ENCODE data around the gene TNFAIP2. TPM values are rescaled to one million over a fixed set of nuclear protein-coding genes. Genes with fewer than 3 reads are reported as not detected.

Gene TNFAIP2
- total and polyA plus RNA-seq, 4 donors, result 65.6 to 519 (median 226) TPM

- H3K9me3 ChIP-seq (ENCODE audit: control insufficient read depth in 4 of 4, insufficient read depth in 3 of 4, low read length in 3 of 4), result no peaks in the 10 kb centered on the region
- H3K4me3 ChIP-seq, result no peak overlapping the region
- no peak overlapping the region for H3K27ac ChIP-seq (ENCODE audit: low read depth in 1 of 2, low read length in 1 of 2)
- H3K27me3 ChIP-seq (ENCODE audit: control insufficient read depth in 3 of 3, insufficient read depth in 3 of 3, low read length in 2 of 3), result peaks cover 0 to 8% (median 0%) of the 10 kb centered on the region in 3 donors
- 95 to 98% methylated on average over 16 of the region's 16 CpGs for WGBS, 2 donors
- ATAC-seq (ENCODE audit: insufficient read depth, low FRiP score) (no peak), DNase-seq (no peak)
- H3K36me3 ChIP-seq (ENCODE audit: control insufficient read depth in 4 of 4, insufficient read depth in 4 of 4, low read length in 4 of 4), result peaks cover 0 to 30% (median 3%) of the 10 kb centered on the region in 4 donors
- TF ChIP-seq CTCF (IDR thresholded peaks at IDR 0.05; ENCODE audit: control extremely low read depth, extremely low read depth), result no peak
- peaks cover 0 to 33% (median 7%) of the 10 kb centered on the region in 5 donors for H3K4me1 ChIP-seq (ENCODE audit: control insufficient read depth in 5 of 5, insufficient read depth in 5 of 5, low read length in 5 of 5)
- H3K9ac ChIP-seq (ENCODE audit: insufficient read depth in 1 of 2, low read length in 2 of 2), result no peak overlapping the region
These were observed 4.8 kb downstream of the TNFAIP2 start for GRCh38 chr14:103127861-103128598.

- no peak for DNase-seq
- H3K4me3 ChIP-seq, result no peak overlapping the region
- no peak overlapping the region for H3K9ac ChIP-seq (ENCODE audit: insufficient read depth in 1 of 2, low read length in 2 of 2)
- peaks cover 0 to 37% (median 6%) of the 10 kb centered on the region in 4 donors for H3K36me3 ChIP-seq (ENCODE audit: control insufficient read depth in 4 of 4, insufficient read depth in 4 of 4, low read length in 4 of 4)
- peaks cover 0 to 8% (median 0%) of the 10 kb centered on the region in 3 donors for H3K27me3 ChIP-seq (ENCODE audit: control insufficient read depth in 3 of 3, insufficient read depth in 3 of 3, low read length in 2 of 3)
- peaks cover 0 to 30% (median 7%) of the 10 kb centered on the region in 5 donors for H3K4me1 ChIP-seq (ENCODE audit: control insufficient read depth in 5 of 5, insufficient read depth in 5 of 5, low read length in 5 of 5)
- H3K27ac ChIP-seq (ENCODE audit: low read depth in 1 of 2, low read length in 1 of 2), result no peak overlapping the region
- ATAC-seq (ENCODE audit: insufficient read depth, low FRiP score), result no peak
- no peaks in the 10 kb centered on the region for H3K9me3 ChIP-seq (ENCODE audit: control insufficient read depth in 4 of 4, insufficient read depth in 3 of 4, low read length in 3 of 4)
- 77 to 82% methylated on average over 13 of the region's 13 CpGs for WGBS, 2 donors
- TF ChIP-seq CTCF (IDR thresholded peaks at IDR 0.05; ENCODE audit: control extremely low read depth, extremely low read depth), result no peak
These were observed 5.5 kb downstream of the TNFAIP2 start for GRCh38 chr14:103128631-103129300.

- H3K27me3 ChIP-seq (ENCODE audit: control insufficient read depth in 3 of 3, insufficient read depth in 3 of 3, low read length in 2 of 3), result peaks cover 0 to 4% (median 0%) of the 10 kb centered on the region in 3 donors
- no peak overlapping the region for H3K27ac ChIP-seq (ENCODE audit: low read depth in 1 of 2, low read length in 1 of 2)
- DNase-seq (peak in 1 of 3 donors; percentile 10), ATAC-seq (ENCODE audit: insufficient read depth, low FRiP score) (no peak)
- peaks cover 0 to 41% (median 8%) of the 10 kb centered on the region in 4 donors for H3K36me3 ChIP-seq (ENCODE audit: control insufficient read depth in 4 of 4, insufficient read depth in 4 of 4, low read length in 4 of 4)
- no peaks in the 10 kb centered on the region for H3K9me3 ChIP-seq (ENCODE audit: control insufficient read depth in 4 of 4, insufficient read depth in 3 of 4, low read length in 3 of 4)
- peaks cover 0 to 23% (median 7%) of the 10 kb centered on the region in 5 donors for H3K4me1 ChIP-seq (ENCODE audit: control insufficient read depth in 5 of 5, insufficient read depth in 5 of 5, low read length in 5 of 5)
- H3K9ac ChIP-seq (ENCODE audit: insufficient read depth in 1 of 2, low read length in 2 of 2), result no peak overlapping the region
- TF ChIP-seq CTCF (IDR thresholded peaks at IDR 0.05; ENCODE audit: control extremely low read depth, extremely low read depth), result no peak
- no peak overlapping the region for H3K4me3 ChIP-seq
- WGBS, 2 donors, result 95 to 98% methylated on average over 12 of the region's 12 CpGs
These were observed 6.2 kb downstream of the TNFAIP2 start for GRCh38 chr14:103129301-103130016.
